Measurements from ENCODE around the gene OR5B2. TPM values are rescaled to one million over a fixed set of nuclear protein-coding genes. Genes with fewer than 3 reads are reported as not detected.
"Not testable (repeated sequence)": the region's sequence is repeated elsewhere in the genome, so short reads cannot be mapped to it uniquely, and the experiment has no call there.

Gene OR5B2
- total RNA-seq: not detected

DNA sequence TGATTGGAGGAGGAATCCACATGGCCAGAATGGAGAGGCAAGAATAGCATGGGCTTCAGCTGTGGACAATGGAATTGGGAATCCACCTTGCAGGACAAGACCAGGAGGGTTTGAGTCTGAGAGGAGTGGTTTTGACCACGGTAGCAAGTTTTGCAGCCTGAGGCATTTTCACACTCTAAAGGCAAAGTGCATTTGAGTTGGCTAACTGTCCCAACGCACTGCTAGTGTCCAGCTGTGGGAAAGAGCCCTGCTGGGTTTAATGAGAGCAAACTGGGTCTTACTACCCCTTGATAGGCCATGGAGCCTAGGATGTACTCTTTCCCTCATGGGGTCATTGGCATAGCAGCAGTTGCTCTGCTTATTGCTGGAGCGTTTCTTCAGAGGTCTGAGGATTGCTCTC is at the start of gene OR5B2:
OR5B2 (minus strand) TSS at position 101 of the 400 bp plus-strand sequence. CDS start 4,860 bp downstream, outside the sequence.
- DNase-seq (ENCODE audit: low spot score): no peak

DNA sequence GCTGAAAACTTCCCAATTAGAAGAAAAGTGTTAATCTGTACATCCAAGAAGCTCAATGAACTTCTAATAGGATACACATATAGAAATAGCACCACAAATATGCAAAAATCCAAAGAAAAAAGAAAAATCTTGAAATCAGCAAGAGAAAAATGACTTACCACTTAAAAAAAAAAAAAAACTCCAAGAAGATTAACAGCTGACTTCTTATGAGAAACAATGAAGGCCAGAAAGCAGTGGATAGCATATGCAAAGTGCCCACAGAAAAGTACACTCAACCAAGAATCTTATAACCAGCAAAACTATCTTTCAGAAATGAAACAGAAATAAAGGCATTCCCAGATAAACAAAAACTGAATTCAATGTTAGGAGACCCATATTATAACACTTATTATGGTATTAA is 44.0 kb upstream of the OR5B2 start:
- DNase-seq (ENCODE audit: low spot score): no peak

DNA sequence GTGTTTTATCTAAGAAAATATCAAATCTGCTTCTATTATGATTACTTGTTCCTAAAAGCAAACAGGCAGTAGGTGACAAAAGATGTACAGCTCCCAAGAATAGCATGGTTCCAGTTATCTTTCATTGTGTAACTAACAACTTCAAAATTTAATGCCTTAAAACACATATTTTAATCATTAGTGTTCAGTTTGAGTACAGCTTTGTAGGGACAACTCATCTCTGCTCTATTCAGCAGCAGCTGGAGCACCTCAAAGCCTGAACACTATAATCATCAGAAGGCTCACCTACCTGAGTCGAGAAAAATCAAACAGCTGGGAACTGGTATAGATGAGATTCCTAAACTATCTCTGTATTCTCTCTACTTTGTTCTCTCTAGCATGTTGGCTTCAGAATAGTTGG is 38.4 kb upstream of the OR5B2 start:
- DNase-seq (ENCODE audit: low spot score): no peak

DNA sequence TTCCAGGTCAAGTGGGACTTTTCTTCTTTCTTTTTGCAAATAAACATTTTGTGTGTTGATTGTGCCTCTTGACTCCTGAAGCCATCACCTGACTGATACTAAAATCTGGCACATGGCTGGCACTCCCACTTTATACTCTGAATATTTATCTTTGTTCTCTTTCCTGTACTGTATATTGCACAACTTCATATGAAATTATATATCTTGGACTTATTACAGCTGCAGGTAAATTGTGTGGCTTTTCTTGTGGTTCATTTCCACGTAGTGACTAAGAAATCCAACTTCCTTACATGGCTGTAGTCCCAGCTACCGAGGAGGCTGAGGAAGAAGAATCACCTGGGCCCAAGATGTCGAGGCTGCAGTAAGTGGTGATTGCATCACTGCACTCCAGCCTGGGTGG is 37.8 kb upstream of the OR5B2 start:
- DNase-seq (ENCODE audit: low spot score): no peak

DNA sequence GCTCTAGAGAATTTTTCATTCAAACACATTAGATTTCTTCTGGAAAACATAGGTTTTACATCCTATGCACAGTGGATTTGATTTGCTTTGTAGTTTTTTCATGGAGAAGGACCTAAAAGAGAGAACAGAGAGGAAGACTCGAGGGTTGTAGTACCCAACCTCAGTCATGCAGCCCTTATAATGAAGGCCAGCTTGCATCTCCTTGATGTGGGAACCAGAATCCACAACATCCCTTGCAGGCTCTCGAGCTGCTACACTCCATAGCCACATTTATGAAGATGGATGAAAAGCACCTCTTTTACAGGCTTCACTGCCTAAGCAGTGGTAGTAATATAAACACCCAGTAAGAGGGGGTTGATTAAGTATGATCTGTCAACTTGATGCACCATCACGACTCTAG is 23.7 kb upstream of the OR5B2 start:
- no peak for DNase-seq (ENCODE audit: low spot score)

DNA sequence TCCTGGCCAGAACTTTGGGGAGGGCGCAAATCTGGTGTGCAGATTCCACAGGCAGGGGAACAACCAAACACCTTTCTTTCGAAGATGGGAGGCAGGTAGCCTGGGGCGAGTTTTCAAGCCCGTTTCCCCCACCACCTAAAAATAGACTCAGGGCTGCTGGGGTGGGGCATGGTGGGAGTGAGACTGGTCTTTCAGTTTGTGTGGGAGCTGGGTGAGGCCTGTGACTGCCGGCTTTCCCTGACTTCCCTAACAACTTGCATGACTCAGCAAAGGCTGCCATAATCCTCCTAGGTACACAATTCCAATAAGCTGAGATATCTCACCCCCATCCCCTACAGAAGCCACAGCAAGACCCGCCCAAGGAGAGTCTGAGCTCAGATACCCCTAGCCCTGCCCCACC is 18.4 kb upstream of the OR5B2 start:
- DNase-seq (ENCODE audit: low spot score): no peak

DNA sequence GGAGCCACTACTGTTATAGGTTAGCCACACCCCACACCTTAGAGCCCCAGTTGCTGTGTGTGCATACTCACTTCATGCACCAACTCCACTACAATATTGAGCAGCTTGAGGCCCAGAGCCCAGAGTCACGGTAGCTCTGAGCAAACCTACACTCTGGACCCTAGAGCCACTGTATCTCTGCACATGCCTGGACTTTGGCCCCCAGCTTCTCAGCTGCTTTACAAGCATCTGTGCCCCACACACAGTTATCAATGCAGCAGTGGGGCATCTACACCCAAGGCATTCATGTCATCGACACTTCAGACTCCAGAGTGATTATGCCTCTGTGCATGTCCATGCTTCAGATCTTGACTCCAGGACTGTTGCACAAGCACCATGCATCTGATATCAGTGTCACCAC is 16.4 kb upstream of the OR5B2 start:
- DNase-seq (ENCODE audit: low spot score): no peak

DNA sequence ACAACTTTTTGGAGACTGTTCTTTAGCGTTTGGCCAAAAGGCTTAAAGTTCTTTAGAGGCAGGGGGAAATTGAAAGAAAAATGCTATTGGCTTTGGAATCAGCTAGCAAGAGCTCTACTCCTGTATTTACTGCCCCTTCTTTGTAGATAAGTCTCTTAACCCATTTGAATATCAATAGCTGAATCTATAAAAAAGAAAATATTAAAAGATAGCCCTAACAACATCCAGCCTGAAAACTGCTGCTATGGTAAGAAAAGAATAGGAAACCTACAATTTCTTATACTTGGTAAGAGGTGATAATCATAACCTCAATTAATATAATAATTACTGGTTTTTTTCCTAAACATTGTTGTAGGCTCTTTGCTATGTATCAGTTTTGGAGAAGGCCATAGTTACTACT is 14.2 kb upstream of the OR5B2 start, which contains the start of gene OR5B12:
OR5B12 (minus strand) TSS at position 101 of the 400 bp plus-strand sequence. CDS start 2,085 bp downstream, outside the sequence.
- DNase-seq (ENCODE audit: low spot score): no peak

DNA sequence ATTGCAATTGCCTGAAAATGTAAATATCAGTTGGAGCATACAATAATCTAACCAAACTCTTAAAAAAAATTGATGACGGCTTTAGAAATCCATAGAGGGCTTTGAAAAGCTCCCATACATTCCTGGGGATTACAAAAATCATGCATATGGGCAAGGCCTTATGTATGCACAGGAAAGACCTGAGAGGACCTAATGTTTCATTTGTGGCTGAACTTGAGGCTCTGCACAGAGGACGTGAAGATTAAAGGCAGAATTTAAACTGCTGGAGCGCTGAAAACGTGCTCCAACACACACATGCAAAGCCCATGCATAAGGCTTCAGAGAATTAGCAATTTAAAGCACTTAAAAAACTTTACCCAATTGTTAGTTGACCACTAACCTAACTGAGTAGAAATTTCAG is 10.6 kb upstream of the OR5B2 start:
- no peak for DNase-seq (ENCODE audit: low spot score)

DNA sequence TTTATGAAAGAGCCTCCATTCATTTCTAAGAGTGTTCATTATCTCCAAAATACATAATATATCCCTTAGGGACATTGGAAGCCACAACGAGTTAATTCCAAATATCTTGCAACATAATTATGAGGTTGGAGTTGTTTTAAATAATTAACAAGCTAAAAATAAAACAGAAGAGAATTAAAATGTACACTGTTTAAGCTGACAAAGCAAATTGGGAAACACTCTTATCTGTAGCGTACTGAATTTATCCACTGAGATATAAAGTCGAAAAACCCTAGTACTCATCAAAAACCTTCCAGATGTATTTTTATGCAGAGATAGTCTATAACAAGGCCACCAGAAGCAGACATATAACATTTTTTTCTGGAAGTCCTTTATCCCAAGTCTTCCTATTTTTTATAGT is 6.3 kb upstream of the OR5B2 start:
- DNase-seq (ENCODE audit: low spot score): no peak

DNA sequence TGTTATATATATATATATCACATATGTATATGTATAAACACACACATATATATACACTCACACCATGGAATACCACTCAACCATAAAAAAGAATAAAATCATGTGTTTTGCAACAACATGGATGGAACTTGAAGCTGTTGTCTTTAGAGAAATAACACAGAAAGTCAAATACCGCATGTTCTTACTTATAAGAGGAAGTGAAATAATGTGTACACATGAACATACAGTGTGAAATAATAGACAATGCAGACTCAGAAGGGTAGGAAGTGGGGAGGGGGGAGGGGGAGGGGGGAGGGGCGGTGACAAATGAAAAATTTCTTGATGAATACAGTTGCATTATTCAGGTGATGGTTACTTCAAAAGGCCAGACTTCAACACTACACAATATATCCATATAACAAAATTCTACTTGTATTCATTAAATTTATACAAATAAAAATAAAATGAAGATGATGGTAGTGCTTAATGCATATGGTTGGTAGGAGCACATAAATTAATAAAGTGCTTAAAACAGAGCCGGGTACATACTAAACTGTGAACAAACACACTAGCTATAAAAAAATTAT is 5.8 kb upstream of the OR5B2 start:
- DNase-seq (ENCODE audit: low spot score): no peak

DNA sequence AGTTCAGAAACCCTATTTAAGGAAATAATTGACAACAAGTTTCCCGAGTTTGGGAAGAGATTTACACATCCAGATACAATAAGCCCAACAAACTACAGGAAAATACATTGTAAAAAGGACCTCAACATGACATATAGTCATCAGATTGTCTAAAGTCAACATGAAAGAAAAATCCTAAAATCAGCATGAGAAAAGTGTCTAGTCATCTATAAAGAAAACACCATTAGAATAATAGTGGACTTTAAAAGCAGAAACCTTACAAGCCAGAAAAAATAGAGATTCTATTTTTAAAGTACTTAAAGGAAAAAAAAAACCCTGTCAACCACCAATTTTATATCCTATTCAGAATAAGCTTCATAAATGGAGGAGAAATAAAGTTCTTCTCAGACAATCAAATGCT is 1.4 kb upstream of the OR5B2 start:
- DNase-seq (ENCODE audit: low spot score): no peak

DNA sequence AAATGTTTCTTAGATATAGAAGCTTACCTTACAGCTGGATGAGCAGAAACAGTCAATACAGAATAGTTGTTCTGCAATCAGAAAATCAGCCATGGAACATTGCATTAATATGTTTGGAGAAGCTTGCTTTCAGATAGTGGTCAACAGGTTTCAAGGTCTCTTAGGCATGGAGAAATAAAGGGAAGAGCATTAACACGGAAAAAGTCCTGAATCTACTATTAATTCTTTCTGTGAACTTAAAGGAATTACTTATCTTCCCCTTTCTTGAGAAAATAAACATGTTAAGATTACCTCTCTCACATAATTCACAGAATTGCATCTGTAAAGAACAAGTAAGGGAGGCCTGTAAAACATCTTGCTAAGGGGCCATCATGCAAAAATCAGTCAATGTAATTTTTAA is 21.1 kb downstream of the OR5B2 start, which contains the start of gene OR5B3:
OR5B3 (minus strand) TSS at position 101 of the 400 bp plus-strand sequence. CDS start 3,465 bp downstream, outside the sequence.
- no peak for DNase-seq (ENCODE audit: low spot score)

DNA sequence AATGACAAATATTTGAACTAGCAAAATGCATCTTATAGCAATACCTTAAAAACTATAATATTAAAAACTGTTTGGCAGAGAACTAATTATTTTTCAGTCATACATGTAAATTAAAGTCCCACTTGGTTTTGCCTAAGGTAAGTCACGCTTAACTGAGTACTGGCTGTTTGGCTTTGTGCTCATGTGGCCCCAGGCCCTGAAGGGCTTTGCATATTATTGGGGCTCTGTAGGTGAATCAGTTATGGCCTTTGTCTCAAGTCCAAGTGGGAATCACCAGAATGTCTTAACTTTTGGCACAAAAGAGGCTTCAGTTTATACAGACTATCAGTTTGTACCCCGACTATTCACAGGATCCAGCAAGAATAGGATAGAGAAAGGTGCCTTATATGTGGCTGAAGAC is 28.3 kb downstream of the OR5B2 start:
- not testable (repeated sequence) for DNase-seq (ENCODE audit: low spot score)

DNA sequence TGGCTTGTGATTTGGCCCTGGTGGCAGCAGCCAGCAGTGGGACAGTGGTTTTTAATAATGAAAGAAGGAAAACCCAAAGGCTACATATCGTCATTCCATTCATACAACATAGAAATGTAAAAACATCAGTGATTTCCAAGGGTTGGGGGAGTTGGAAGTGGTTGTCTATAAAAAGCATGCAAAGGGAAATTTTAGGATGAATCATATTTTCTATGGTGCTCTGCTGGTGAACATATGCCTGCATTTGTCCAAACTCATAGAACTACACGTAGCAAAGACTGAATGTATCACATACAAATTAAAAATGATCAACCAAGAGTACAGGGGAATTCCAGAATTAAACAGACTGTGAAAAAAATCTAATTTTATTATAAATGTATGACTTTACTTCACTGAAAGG is 32.3 kb downstream of the OR5B2 start:
- DNase-seq (ENCODE audit: low spot score): no peak

DNA sequence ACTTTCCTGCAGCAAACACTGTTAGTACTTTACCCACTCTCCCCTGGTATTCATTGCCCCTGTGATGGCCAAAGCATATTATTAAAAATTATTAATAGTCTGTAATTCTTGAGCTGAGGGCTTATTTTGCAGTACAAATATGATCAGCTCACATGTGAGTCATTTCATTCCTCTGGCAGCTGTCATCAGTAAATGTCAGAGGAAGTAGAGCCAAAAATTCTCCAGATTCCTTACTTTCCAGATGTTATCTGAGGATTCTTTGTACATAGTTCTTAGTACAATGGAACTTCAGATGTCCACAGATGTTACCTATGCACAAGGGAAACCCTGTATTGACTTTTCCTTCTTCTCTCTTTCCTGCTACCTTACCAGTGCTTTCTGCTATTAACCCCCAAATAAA is 33.7 kb downstream of the OR5B2 start:
- no peak for DNase-seq (ENCODE audit: low spot score)

DNA sequence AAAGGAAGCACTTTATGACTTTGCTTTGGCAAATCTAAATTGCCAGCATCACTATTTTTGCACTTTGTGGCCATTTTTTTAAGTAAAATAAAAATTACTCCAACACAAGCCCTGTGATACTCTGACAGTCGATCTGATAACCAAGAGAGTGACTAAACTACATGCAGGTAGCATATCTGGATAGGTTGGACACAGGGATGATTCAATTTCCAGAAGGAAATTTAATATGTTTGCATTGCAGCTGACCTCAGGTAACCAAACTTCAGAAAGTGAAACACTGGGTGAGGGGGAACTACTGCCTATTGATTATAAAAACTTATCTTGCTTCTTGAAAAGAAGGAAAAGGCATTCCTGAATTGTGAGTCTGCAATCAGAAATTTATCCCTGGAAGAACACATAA is 35.2 kb downstream of the OR5B2 start:
- no peak for DNase-seq (ENCODE audit: low spot score)

DNA sequence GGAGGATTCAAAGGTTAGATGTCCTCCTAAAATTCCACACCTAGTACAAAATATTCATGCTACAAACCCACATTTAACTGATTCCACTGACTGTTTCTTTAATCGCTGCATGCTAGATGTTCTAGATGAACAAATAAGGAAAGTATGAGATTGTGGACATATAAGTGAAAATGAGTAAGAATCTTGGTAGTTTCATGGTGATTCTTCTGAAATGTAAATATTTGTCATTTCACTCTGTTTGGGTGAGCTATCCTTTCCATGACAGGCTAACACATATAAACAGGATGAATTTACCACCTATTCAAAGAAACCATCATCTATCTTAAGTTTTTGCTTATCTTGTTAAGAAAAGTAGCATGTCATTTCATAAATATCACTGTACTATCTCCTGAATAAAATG is 36.0 kb downstream of the OR5B2 start:
- DNase-seq (ENCODE audit: low spot score): no peak

DNA sequence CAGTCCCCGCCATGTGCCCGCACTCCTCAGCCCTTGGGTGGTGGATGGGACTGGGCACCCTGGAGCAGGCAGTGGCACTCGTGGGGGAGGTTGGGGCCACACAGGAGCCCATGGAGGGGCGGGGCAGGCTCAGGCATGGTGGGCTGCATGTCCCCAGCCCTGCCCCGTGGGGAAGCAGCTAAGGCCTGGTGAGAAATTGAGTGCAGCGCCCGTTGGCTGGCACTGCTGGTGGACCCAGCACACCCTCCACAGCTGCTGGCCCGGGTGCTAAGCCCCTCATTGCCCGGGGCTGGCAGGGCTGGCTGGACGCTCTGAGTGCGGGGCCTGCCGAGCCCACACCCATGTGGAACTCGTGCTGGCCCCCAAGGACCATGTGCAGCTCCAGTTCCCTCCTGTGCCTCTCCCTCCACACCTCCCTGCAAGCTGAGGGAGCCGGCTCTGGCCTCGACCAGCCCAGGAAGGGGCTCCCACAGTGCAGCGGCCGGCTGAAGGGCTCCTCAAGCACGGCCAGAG is 37.3 kb downstream of the OR5B2 start:
- no peak for DNase-seq (ENCODE audit: low spot score)

Other genes starting within 250 kb of the OR5B2 start
- not detected for gene OR9Q2, start 239.1 kb downstream of the OR5B2 start, total RNA-seq
- gene OR1S2, start 224.0 kb downstream of the OR5B2 start, total RNA-seq: not detected
- gene OR1S1, start 215.4 kb downstream of the OR5B2 start, total RNA-seq: not detected
- not detected for gene OR10Q1, start 199.2 kb downstream of the OR5B2 start, total RNA-seq
- not detected for gene OR10W1, start 159.9 kb downstream of the OR5B2 start, total RNA-seq
- not detected for gene OR5B17, start 69.1 kb downstream of the OR5B2 start, total RNA-seq
- not detected for gene OR5B3, start 21.2 kb downstream of the OR5B2 start, total RNA-seq
- gene OR5B12, start 14.1 kb upstream of the OR5B2 start, total RNA-seq: not detected
- not detected for gene OR5B21, start 80.0 kb upstream of the OR5B2 start, total RNA-seq
- gene LPXN, start 147.7 kb upstream of the OR5B2 start, total RNA-seq: 14.7 TPM
- 48.6 TPM for gene ZFP91, start 150.9 kb upstream of the OR5B2 start, total RNA-seq
- gene CNTF, start 194.5 kb upstream of the OR5B2 start, total RNA-seq: 1.8 TPM

Data from ureter (tissue), 1 donor.